SIG-M5 treated with dmso at 0.1 percent for 504 hours (cell line): ENCODE data around the gene OGN.

Experiments
- DNase-seq: peaks from one replicate; lab custom pipeline; 2025; ENCODE audit not compliant: unreplicated experiment; lab: John Stamatoyannopoulos, UW

OGN gene

DNA sequence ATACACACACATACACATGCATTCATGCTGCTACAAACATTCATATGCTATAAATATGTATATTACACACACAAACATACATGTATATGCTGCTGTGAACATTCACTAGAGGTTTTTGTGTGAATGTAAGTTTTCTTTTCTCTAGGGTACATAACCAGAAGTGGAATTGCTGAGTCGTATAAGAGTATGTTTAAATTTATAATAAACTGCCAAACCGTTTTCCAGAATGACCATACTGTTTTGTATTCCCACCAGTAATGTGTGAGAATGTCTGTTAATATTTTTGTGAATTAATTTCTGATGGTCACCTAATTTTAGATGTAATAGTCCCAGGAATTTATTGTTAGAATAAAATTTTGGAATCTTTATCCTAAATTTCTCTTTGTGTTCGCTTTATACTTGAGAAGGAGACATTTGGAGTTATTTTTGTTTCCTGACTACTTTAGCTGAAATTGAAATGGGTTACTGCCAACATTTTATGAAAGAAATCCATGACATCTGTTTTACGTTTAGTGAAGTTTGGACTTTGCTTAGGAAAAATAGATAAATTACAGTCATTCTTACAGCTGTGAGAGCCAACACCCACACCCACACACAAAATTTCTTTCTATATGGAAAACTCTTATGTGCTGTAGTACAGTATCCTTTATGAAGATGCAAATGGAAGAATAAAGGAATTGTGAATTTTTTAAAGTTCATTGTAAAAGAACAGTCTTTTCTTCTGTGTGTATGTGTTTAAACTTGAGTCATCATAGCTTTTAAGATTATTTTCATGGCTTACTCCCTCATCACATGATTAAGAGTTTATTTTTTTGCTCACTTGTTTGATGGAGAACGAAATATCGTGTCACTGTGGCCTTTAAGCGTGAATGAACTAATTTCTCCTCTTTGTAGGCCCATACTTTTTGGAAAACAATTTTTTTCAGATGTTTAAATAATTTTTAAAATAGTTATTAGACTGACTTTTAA lies 54.3 kb downstream of the OGN start:
- no peak for DNase-seq

DNA sequence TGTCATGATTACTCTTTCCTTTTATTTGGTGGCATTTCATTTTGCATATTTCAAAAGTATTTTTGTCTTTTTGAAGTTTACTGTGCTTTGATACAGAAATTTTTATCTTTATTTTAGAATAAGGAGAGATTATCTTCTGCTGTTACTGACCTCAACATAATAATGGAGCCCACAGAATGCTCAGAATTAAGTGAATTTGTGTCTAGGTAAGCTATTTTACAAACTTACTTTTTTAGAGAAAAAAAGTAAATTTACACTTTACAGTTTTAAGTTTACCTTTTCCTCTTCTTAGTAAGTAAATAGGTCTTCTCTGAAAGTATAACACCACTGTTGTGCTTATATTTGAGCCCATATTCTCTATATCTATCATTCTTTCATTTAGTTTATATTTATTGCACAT lies 58.8 kb downstream of the OGN start:
- no peak for DNase-seq

DNA sequence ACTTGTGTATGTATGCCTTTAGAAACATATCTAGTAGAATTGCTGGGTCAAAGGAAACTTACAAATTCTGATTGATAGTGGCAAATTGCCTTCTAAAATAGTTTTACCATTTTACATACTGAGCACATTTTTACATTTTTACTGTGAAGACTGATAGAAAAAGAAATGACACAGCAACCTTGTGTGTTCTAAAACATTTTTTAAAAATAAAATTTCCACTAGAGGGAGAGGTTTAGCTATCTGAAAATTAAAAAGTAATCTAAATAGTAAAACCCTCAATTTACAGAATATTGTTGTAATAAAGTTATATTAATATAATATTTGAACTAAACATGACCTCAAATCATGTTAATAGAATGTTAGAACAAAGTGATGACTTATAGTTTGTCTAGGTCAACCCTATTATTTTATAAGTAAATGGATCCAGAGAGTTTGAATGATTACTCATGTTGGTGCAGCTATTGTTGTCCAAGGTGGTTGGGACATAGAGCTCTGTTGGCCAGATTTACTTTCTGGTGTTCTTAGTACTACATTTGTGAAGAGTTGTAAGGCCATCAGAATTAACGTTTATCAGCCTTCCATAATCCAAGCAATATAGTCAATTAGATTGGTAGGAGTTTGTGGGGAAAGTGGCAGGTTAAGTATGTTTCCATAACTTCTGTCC lies 61.4 kb downstream of the OGN start:
- DNase-seq: no peak

DNA sequence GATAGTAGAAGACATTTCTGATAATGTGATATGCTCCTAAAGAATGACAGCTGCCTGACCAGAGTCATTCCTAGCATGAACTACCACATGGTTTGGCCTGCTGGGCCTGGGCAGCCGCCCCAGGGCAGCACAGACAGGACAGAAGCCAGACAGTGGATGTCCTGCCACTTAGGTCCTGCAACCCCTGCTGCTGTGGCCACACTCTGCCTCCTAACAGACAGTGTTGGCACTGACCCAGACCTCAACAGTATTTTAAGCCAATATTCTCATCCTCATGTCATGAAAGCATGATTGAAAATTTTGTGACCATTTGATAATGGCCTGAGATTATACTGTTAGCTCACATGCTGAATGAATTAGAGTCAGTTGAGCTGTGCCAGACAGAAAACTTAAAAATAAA lies 62.8 kb downstream of the OGN start:
- DNase-seq: no peak

DNA sequence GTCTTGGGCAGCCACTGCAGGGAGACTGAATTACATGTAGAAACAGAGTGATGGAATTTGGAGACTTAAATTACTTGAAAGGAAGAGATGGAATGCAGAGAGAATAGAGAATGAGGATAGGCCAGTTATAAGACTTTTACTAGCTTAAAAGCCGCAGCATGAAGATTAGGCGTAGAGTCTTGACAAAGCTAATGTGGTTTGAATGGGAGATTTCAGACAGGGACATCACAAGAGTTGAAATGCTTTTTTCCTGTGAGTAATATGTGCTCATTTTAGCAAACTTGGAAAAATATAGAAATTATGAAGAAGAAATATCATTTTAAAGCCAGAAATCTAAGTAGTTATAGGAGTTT lies 71.1 kb downstream of the OGN start:
- DNase-seq: no peak
